HG03442 (cell line): Measurements from ENCODE around the gene TMEM204.

Experiments
- ATAC-seq: cut with Tn5 transposase; IDR thresholded peaks from one replicate; pipeline ENCODE4 v1.9.1; 2021; ENCODE audit warnings: mild to moderate bottlenecking, moderate library complexity; ENCODE audit not compliant: unreplicated experiment

TMEM204 gene

GRCh38 chr16:1518626-1519135 is 14.8 kb upstream of the TMEM204 start:
- no peak for ATAC-seq

GRCh38 chr16:1519831-1520230 is 13.6 kb upstream of the TMEM204 start:
- no peak for ATAC-seq

GRCh38 chr16:1520461-1520860 is 13.0 kb upstream of the TMEM204 start:
- no peak for ATAC-seq

GRCh38 chr16:1523581-1524245 is 9.8 kb upstream of the TMEM204 start:
- no peak for ATAC-seq

- ATAC-seq, result no peak
Measured at GRCh38 chr16:1524366-1524765, 9.1 kb upstream of the TMEM204 start.

GRCh38 chr16:1525871-1526607 is 7.4 kb upstream of the TMEM204 start:
- no peak for ATAC-seq

GRCh38 chr16:1526608-1527555 is 6.6 kb upstream of the TMEM204 start:
- ATAC-seq, result no peak

GRCh38 chr16:1527836-1528811 is 5.3 kb upstream of the TMEM204 start:
- ATAC-seq, result no peak

GRCh38 chr16:1528921-1529537 is 4.4 kb upstream of the TMEM204 start:
- no peak for ATAC-seq

- no peak for ATAC-seq
Measured at GRCh38 chr16:1530349-1530882, 3.0 kb upstream of the TMEM204 start.

GRCh38 chr16:1530883-1531637 is 2.4 kb upstream of the TMEM204 start:
- no peak for ATAC-seq

- no peak for ATAC-seq
Measured at GRCh38 chr16:1531638-1531910, 1.9 kb upstream of the TMEM204 start.

GRCh38 chr16:1532081-1532760 is 1.2 kb upstream of the TMEM204 start:
- no peak for ATAC-seq

- ATAC-seq, result no peak
Measured at GRCh38 chr16:1532771-1533170, 695 bp upstream of the TMEM204 start.

- ATAC-seq, result no peak
Measured at GRCh38 chr16:1534021-1535020, 855 bp downstream of the TMEM204 start.

GRCh38 chr16:1535391-1536291 is 2.2 kb downstream of the TMEM204 start:
- no peak for ATAC-seq
